H4 (cell line): ENCODE results near the gene KCTD6. TPM values are rescaled to one million over a fixed set of nuclear protein-coding genes. Genes with fewer than 3 reads are reported as not detected.

Source experiments
- DNase-seq: peaks from one replicate; pipeline ENCODE4 v3.0.0-alpha.2; 2015; ENCODE audit warnings: low spot score
- total RNA-seq: library from RNA; depleted of rRNA; stranded (reverse); fragments of >200 nt; shearing (Covaris generic); gene quantifications from 2 replicates; pipeline ENCODE4 v1.2.3, GENCODE V29; 2014; rRNA removed

Gene KCTD6
- total RNA-seq = 7.9 and 11.1 TPM in 2 replicates

- DNase-seq = peak; percentile 71
These were observed at the start of gene KCTD6 for GRCh38 chr3:58491506-58492402. TSS of gene KCTD6 (plus strand) at chr3:58492096. CDS start at chr3:58498756, 6,660 bp downstream.

- no peak for DNase-seq
These were observed 39.7 kb upstream of the KCTD6 start for GRCh38 chr3:58452176-58452575.

GRCh38 chr3:58459160-58459559, 32.7 kb upstream of the KCTD6 start:
- DNase-seq = no peak

- DNase-seq = no peak
These were observed 29.1 kb upstream of the KCTD6 start for GRCh38 chr3:58462829-58463180.

GRCh38 chr3:58463181-58463941, 28.5 kb upstream of the KCTD6 start:
- DNase-seq = peak; percentile 69

GRCh38 chr3:58463942-58464271, 28.0 kb upstream of the KCTD6 start:
- DNase-seq = no peak

- no peak for DNase-seq
These were observed 27.0 kb upstream of the KCTD6 start for GRCh38 chr3:58464866-58465265.

- DNase-seq = no peak
These were observed 24.9 kb upstream of the KCTD6 start for GRCh38 chr3:58466899-58467563.

GRCh38 chr3:58469096-58469495, 22.8 kb upstream of the KCTD6 start:
- DNase-seq = no peak

GRCh38 chr3:58470363-58471024, 21.4 kb upstream of the KCTD6 start:
- DNase-seq = no peak

GRCh38 chr3:58471025-58471887, 20.6 kb upstream of the KCTD6 start:
- peak; percentile 92 for DNase-seq

GRCh38 chr3:58473275-58473674, 18.6 kb upstream of the KCTD6 start:
- DNase-seq = no peak

- no peak for DNase-seq
These were observed 17.5 kb upstream of the KCTD6 start for GRCh38 chr3:58474348-58474911.

GRCh38 chr3:58474967-58475578, 16.8 kb upstream of the KCTD6 start:
- no peak for DNase-seq

GRCh38 chr3:58478781-58479180, 13.1 kb upstream of the KCTD6 start:
- no peak for DNase-seq

GRCh38 chr3:58480309-58480708, 11.6 kb upstream of the KCTD6 start:
- DNase-seq = no peak

GRCh38 chr3:58482917-58483636, 8.8 kb upstream of the KCTD6 start:
- no peak for DNase-seq

- no peak for DNase-seq
These were observed 7.7 kb upstream of the KCTD6 start for GRCh38 chr3:58484045-58484721.

- DNase-seq = no peak
These were observed 7.2 kb upstream of the KCTD6 start for GRCh38 chr3:58484722-58485069.
